Measurements from ENCODE around the gene GALNT17.

Gene GALNT17

GRCh38 chr7:71466448-71467145 lies 334.7 kb downstream of the GALNT17 start:
- H3K9me3 ChIP-seq (ENCODE audit: control insufficient read depth in 5 of 5, low read length in 5 of 5), result no peaks in the 10 kb centered on the region
- H3K4me1 ChIP-seq (ENCODE audit: control insufficient read depth in 5 of 5, insufficient read depth in 5 of 5, low read length in 5 of 5), result no peaks in the 10 kb centered on the region
- H3K4me3 ChIP-seq (ENCODE audit: low read depth in 1 of 5, low read length in 5 of 5), result no peak overlapping the region
- no peaks in the 10 kb centered on the region for H3K27me3 ChIP-seq (ENCODE audit: control insufficient read depth in 5 of 5, insufficient read depth in 4 of 5, low read length in 5 of 5)
- H3K9ac ChIP-seq (ENCODE audit: low read length in 5 of 5), result no peak overlapping the region
- no peaks in the 10 kb centered on the region for H3K36me3 ChIP-seq (ENCODE audit: control insufficient read depth in 5 of 5, insufficient read depth in 5 of 5, low read length in 5 of 5)
- no peak overlapping the region for H3K27ac ChIP-seq (ENCODE audit: low read depth, low read length)

GRCh38 chr7:71470326-71470725 lies 338.4 kb downstream of the GALNT17 start:
- H3K36me3 ChIP-seq (ENCODE audit: control insufficient read depth in 5 of 5, insufficient read depth in 5 of 5, low read length in 5 of 5), result no peaks in the 10 kb centered on the region
- H3K27ac ChIP-seq (ENCODE audit: low read depth, low read length), result no peak overlapping the region
- H3K4me3 ChIP-seq (ENCODE audit: low read depth in 1 of 5, low read length in 5 of 5), result no peak overlapping the region
- H3K9ac ChIP-seq (ENCODE audit: low read length in 5 of 5), result no peak overlapping the region
- H3K9me3 ChIP-seq (ENCODE audit: control insufficient read depth in 5 of 5, low read length in 5 of 5), result peaks cover 0 to 8% (median 6%) of the 10 kb centered on the region in 5 donors
- H3K27me3 ChIP-seq (ENCODE audit: control insufficient read depth in 5 of 5, insufficient read depth in 4 of 5, low read length in 5 of 5), result no peaks in the 10 kb centered on the region
- no peaks in the 10 kb centered on the region for H3K4me1 ChIP-seq (ENCODE audit: control insufficient read depth in 5 of 5, insufficient read depth in 5 of 5, low read length in 5 of 5)

- Histone ChIP-seq H3K9ac (ENCODE audit: low read length in 5 of 5) (no peak overlapping the region), H3K36me3 (ENCODE audit: control insufficient read depth in 5 of 5, insufficient read depth in 5 of 5, low read length in 5 of 5) (no peaks in the 10 kb centered on the region), H3K9me3 (ENCODE audit: control insufficient read depth in 5 of 5, low read length in 5 of 5) (peaks cover 0 to 8% (median 6%) of the 10 kb centered on the region in 5 donors), H3K4me3 (ENCODE audit: low read depth in 1 of 5, low read length in 5 of 5) (no peak overlapping the region), H3K4me1 (ENCODE audit: control insufficient read depth in 5 of 5, insufficient read depth in 5 of 5, low read length in 5 of 5) (no peaks in the 10 kb centered on the region), H3K27me3 (ENCODE audit: control insufficient read depth in 5 of 5, insufficient read depth in 4 of 5, low read length in 5 of 5) (no peaks in the 10 kb centered on the region), H3K27ac (ENCODE audit: low read depth, low read length) (no peak overlapping the region)
Observed at GRCh38 chr7:71470830-71471229, 338.9 kb downstream of the GALNT17 start.

GRCh38 chr7:71472962-71473361 lies 341.0 kb downstream of the GALNT17 start:
- Histone ChIP-seq H3K4me3 (ENCODE audit: low read depth in 1 of 5, low read length in 5 of 5) (no peak overlapping the region), H3K27me3 (ENCODE audit: control insufficient read depth in 5 of 5, insufficient read depth in 4 of 5, low read length in 5 of 5) (no peaks in the 10 kb centered on the region), H3K9me3 (ENCODE audit: control insufficient read depth in 5 of 5, low read length in 5 of 5) (peaks cover 0 to 8% (median 6%) of the 10 kb centered on the region in 5 donors), H3K36me3 (ENCODE audit: control insufficient read depth in 5 of 5, insufficient read depth in 5 of 5, low read length in 5 of 5) (no peaks in the 10 kb centered on the region), H3K9ac (ENCODE audit: low read length in 5 of 5) (no peak overlapping the region), H3K4me1 (ENCODE audit: control insufficient read depth in 5 of 5, insufficient read depth in 5 of 5, low read length in 5 of 5) (no peaks in the 10 kb centered on the region), H3K27ac (ENCODE audit: low read depth, low read length) (no peak overlapping the region)

- H3K27me3 ChIP-seq (ENCODE audit: control insufficient read depth in 5 of 5, insufficient read depth in 4 of 5, low read length in 5 of 5), result no peaks in the 10 kb centered on the region
- H3K27ac ChIP-seq (ENCODE audit: low read depth, low read length), result no peak overlapping the region
- H3K4me1 ChIP-seq (ENCODE audit: control insufficient read depth in 5 of 5, insufficient read depth in 5 of 5, low read length in 5 of 5), result no peaks in the 10 kb centered on the region
- H3K36me3 ChIP-seq (ENCODE audit: control insufficient read depth in 5 of 5, insufficient read depth in 5 of 5, low read length in 5 of 5), result no peaks in the 10 kb centered on the region
- no peak overlapping the region for H3K4me3 ChIP-seq (ENCODE audit: low read depth in 1 of 5, low read length in 5 of 5)
- peaks cover 0 to 8% (median 6%) of the 10 kb centered on the region in 5 donors for H3K9me3 ChIP-seq (ENCODE audit: control insufficient read depth in 5 of 5, low read length in 5 of 5)
- H3K9ac ChIP-seq (ENCODE audit: low read length in 5 of 5), result no peak overlapping the region
Observed at GRCh38 chr7:71473366-71473967, 341.5 kb downstream of the GALNT17 start.

GRCh38 chr7:71477441-71477840 lies 345.5 kb downstream of the GALNT17 start:
- Histone ChIP-seq H3K27ac (ENCODE audit: low read depth, low read length) (no peak overlapping the region), H3K27me3 (ENCODE audit: control insufficient read depth in 5 of 5, insufficient read depth in 4 of 5, low read length in 5 of 5) (no peaks in the 10 kb centered on the region), H3K4me3 (ENCODE audit: low read depth in 1 of 5, low read length in 5 of 5) (no peak overlapping the region), H3K9ac (ENCODE audit: low read length in 5 of 5) (no peak overlapping the region), H3K9me3 (ENCODE audit: control insufficient read depth in 5 of 5, low read length in 5 of 5) (peaks cover 0 to 8% (median 6%) of the 10 kb centered on the region in 5 donors), H3K36me3 (ENCODE audit: control insufficient read depth in 5 of 5, insufficient read depth in 5 of 5, low read length in 5 of 5) (no peaks in the 10 kb centered on the region), H3K4me1 (ENCODE audit: control insufficient read depth in 5 of 5, insufficient read depth in 5 of 5, low read length in 5 of 5) (peaks cover 0 to 11% (median 8%) of the 10 kb centered on the region in 5 donors)

- Histone ChIP-seq H3K36me3 (ENCODE audit: control insufficient read depth in 5 of 5, insufficient read depth in 5 of 5, low read length in 5 of 5) (no peaks in the 10 kb centered on the region), H3K9me3 (ENCODE audit: control insufficient read depth in 5 of 5, low read length in 5 of 5) (peaks cover 0 to 8% (median 6%) of the 10 kb centered on the region in 5 donors), H3K4me1 (ENCODE audit: control insufficient read depth in 5 of 5, insufficient read depth in 5 of 5, low read length in 5 of 5) (peaks cover 0 to 11% (median 8%) of the 10 kb centered on the region in 5 donors), H3K27me3 (ENCODE audit: control insufficient read depth in 5 of 5, insufficient read depth in 4 of 5, low read length in 5 of 5) (no peaks in the 10 kb centered on the region), H3K4me3 (ENCODE audit: low read depth in 1 of 5, low read length in 5 of 5) (no peak overlapping the region), H3K9ac (ENCODE audit: low read length in 5 of 5) (no peak overlapping the region), H3K27ac (ENCODE audit: low read depth, low read length) (no peak overlapping the region)
Observed at GRCh38 chr7:71479231-71479630, 347.3 kb downstream of the GALNT17 start.

- H3K27ac ChIP-seq (ENCODE audit: low read depth, low read length), result no peak overlapping the region
- no peaks in the 10 kb centered on the region for H3K36me3 ChIP-seq (ENCODE audit: control insufficient read depth in 5 of 5, insufficient read depth in 5 of 5, low read length in 5 of 5)
- no peak overlapping the region for H3K9ac ChIP-seq (ENCODE audit: low read length in 5 of 5)
- peaks cover 0 to 11% (median 8%) of the 10 kb centered on the region in 5 donors for H3K4me1 ChIP-seq (ENCODE audit: control insufficient read depth in 5 of 5, insufficient read depth in 5 of 5, low read length in 5 of 5)
- H3K27me3 ChIP-seq (ENCODE audit: control insufficient read depth in 5 of 5, insufficient read depth in 4 of 5, low read length in 5 of 5), result no peaks in the 10 kb centered on the region
- no peaks in the 10 kb centered on the region for H3K9me3 ChIP-seq (ENCODE audit: control insufficient read depth in 5 of 5, low read length in 5 of 5)
- H3K4me3 ChIP-seq (ENCODE audit: low read depth in 1 of 5, low read length in 5 of 5), result no peak overlapping the region
Observed at GRCh38 chr7:71480791-71481190, 348.8 kb downstream of the GALNT17 start.

GRCh38 chr7:71482284-71482683 lies 350.3 kb downstream of the GALNT17 start:
- Histone ChIP-seq H3K4me3 (ENCODE audit: low read depth in 1 of 5, low read length in 5 of 5) (no peak overlapping the region), H3K27me3 (ENCODE audit: control insufficient read depth in 5 of 5, insufficient read depth in 4 of 5, low read length in 5 of 5) (no peaks in the 10 kb centered on the region)

GRCh38 chr7:71484380-71484779 lies 352.4 kb downstream of the GALNT17 start:
- Histone ChIP-seq H3K4me1 (ENCODE audit: control insufficient read depth in 5 of 5, insufficient read depth in 5 of 5, low read length in 5 of 5) (peaks cover 0 to 17% (median 11%) of the 10 kb centered on the region in 5 donors), H3K4me3 (ENCODE audit: low read depth in 1 of 5, low read length in 5 of 5) (no peak overlapping the region), H3K27ac (ENCODE audit: low read depth, low read length) (no peak overlapping the region), H3K27me3 (ENCODE audit: control insufficient read depth in 5 of 5, insufficient read depth in 4 of 5, low read length in 5 of 5) (no peaks in the 10 kb centered on the region), H3K36me3 (ENCODE audit: control insufficient read depth in 5 of 5, insufficient read depth in 5 of 5, low read length in 5 of 5) (no peaks in the 10 kb centered on the region), H3K9ac (ENCODE audit: low read length in 5 of 5) (no peak overlapping the region), H3K9me3 (ENCODE audit: control insufficient read depth in 5 of 5, low read length in 5 of 5) (no peaks in the 10 kb centered on the region)

More at GRCh38 chr7:71482284-71482683, 350.3 kb downstream of the GALNT17 start:
- no peak overlapping the region for H3K9ac ChIP-seq (ENCODE audit: low read length in 5 of 5)
- no peaks in the 10 kb centered on the region for H3K9me3 ChIP-seq (ENCODE audit: control insufficient read depth in 5 of 5, low read length in 5 of 5)
- H3K36me3 ChIP-seq (ENCODE audit: control insufficient read depth in 5 of 5, insufficient read depth in 5 of 5, low read length in 5 of 5), result no peaks in the 10 kb centered on the region
- H3K4me1 ChIP-seq (ENCODE audit: control insufficient read depth in 5 of 5, insufficient read depth in 5 of 5, low read length in 5 of 5), result peaks cover 0 to 17% (median 11%) of the 10 kb centered on the region in 5 donors
- H3K27ac ChIP-seq (ENCODE audit: low read depth, low read length), result no peak overlapping the region

Measured in subcutaneous abdominal adipose tissue (tissue), 5 donors.